DMS 273 (cell line): ENCODE results near the gene FGD3.

Source experiments
- DNase-seq: peaks from one replicate; lab custom pipeline; 2025; ENCODE audit not compliant: unreplicated experiment; lab: John Stamatoyannopoulos, UW

Gene FGD3

DNA sequence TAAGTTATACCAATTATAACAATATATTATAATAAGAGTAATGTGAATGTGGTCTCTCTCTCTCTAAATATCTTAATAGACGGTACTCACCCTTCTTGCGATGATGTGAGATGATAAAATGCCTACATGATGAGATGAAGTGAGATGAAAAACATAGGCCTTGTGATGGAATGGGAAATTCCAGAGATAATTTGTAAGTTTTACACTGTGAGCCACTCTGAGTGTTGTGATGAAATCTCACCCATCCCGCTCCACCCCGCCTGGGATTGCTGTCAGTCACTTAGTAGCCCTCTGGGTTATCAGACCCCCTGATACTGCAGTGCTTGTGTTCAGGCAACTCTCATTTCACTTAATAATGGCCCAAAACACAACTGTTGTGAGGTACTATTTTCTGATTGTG lies 121.6 kb downstream of the FGD3 start:
- DNase-seq: no peak

- peak; percentile 71 for DNase-seq
Measured at GRCh38 chr9:93071464-93071863, 124.1 kb downstream of the FGD3 start.

- DNase-seq: peak; percentile 82
Measured at GRCh38 chr9:93072383-93072795, 125.1 kb downstream of the FGD3 start.

DNA sequence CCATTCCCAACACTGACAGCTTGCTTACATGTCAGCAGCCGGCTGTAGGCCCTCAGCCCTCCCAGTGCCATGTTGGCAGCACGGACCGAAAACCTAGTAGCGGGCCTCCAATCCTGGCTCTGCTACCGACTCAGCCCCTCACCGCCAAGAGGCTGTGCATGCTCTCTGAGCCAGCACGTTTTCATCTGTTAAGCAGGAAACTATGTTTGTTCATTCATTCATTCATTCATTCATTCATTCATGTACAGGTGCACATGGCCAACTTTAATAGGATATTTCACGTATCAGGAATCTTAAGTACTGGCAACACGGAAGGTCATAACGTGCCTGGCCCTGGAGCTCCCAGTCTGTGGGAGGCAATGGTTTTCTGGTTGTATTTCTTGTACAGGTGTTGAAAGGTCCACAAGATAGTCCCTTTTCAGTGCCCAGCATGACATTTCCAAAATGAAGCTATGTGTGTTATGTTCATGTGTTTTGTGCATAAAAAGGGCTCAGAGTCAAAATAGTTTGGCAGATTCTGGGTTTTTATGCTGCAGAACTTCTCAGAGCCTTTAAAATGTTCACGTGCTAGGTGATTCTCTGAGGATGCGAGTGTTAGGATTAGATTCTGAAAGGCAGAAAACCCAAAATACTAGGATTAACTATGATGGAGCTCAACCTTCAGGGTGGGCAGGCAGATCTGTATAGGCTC lies 128.9 kb downstream of the FGD3 start:
- no peak for DNase-seq

DNA sequence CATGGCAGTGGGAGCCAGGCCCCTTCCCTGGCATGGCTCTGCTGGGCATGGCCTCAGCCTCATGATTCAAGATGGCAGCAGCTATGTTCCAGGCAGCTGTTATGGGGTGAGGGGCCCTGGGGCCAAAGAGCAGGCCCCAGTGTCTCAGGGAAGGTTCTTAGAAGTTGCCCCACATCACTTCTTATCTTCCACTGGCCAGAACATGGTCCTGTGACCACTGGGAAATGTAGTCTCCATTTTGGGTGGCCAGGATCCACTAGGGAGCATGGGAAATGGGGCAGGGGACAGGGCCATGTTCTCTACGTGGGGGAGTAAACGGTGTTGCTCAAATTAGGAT lies 129.4 kb downstream of the FGD3 start:
- DNase-seq: no peak

GRCh38 chr9:93077367-93077766 lies 130.0 kb downstream of the FGD3 start:
- DNase-seq: no peak

DNA sequence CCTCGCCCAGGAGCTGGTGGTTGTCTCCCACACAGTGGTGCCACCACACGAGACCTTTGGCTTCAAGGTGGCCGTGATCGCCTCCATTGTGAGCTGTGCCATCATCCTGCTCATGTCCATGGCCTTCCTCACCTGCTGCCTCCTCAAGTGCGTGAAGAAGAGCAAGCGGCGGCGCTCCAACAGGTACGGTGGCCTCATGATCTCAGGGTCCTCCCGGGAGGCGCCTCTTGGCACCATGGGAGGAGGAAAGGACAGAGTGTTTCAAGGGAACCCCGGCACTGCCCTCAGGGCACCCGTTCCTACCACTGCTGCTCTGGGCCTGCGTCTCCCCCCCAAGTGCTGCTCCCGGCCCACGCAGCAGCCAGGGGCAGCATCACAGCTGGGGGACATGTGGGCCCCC lies 130.5 kb downstream of the FGD3 start:
- DNase-seq: no peak

GRCh38 chr9:93079371-93079770 lies 132.0 kb downstream of the FGD3 start:
- no peak for DNase-seq

- DNase-seq: no peak
Measured at GRCh38 chr9:93080406-93080805, 133.1 kb downstream of the FGD3 start.

DNA sequence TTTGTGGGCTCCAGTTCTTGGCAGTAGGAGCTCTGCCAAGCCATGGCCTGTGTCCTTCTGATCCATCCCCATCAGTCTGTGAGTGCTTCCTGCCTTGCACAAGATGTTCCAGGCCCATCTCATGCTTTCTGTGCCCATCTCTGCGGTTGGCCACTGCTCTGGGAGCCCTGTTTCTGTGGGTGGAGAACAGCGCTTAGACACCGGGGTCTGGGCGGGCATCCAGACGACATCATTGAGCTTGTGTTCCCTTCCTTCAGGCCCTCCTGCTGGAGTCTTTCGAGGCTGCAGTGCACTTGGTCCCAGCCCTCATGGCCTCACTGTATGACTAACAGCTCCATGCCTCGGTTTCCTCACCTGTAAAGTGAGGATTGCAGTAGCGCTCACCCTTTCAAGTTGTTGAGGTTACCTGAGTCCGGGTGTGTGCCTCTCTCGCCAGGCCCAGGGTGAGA lies 133.8 kb downstream of the FGD3 start:
- no peak for DNase-seq

- DNase-seq: no peak
Measured at GRCh38 chr9:93081931-93082330, 134.6 kb downstream of the FGD3 start.

DNA sequence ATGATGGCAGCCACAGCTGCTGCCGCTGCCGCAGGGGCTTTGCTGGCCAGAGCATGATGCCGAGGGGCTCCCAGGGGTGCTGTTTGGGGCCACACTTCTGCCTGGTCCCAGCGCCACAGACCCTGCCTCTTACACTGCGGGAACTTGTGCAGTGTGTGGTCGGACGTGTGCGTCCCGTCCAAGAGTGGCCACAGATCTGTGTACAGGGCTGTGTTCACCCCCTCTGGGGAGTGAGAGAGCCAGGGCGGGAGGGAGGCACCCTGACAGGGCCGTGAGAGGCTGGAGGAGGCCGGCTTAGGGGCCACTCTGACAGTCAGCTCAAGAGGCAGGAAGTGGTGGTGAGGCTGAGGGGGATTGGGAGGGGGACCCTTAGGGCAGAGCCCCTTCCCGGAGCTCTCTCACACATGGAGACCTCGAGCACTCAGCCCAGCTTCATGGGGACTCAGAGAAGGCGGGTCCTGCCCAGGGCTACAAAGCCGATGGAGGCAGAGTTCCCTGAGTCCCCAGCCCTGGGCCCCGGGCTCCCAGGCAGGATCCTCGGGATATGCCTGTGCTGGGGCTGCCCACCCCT lies 135.6 kb downstream of the FGD3 start:
- DNase-seq: no peak

DNA sequence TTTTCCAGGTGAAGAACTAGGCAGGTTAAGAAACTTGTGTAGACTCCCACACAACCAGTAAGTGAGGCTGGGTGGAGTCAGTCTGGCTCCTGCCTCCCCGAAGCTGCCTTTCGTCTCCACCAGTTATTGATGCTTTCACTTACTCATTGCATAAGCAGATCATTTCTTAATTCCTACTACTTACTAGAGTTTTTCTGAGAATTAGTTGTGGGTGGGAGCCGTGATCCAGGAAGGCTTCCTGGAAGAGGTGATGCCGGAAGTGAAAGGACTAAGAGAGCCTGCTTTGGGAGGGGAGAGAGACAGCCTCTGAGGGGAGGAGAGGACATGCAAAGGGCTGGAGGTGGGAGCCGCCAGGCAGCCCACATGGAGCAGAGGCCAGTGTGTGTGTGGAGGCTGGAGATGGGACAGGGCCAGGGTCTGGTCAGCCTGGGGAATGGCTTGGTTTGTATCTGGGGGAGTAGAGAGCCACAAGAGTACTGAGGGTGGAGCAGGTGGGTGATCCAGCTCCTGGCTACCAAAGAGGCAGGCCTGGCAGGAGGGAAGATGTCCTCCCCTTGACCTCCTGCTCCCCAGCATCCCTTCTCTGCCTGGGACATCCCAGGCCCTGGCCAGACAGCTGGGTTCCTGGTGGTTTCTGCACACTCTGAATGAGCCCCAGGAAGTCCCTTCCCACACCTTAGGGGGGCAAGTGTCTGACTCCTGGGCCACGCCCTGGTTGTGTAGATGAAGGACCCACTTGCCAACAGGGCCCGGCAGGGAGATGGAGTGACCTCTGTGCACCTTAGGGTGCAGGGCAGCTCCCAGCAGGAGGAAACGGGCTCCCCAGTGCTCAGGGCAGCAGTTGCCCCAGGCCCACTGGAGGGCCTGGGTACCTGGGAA lies 136.5 kb downstream of the FGD3 start:
- DNase-seq: no peak

DNA sequence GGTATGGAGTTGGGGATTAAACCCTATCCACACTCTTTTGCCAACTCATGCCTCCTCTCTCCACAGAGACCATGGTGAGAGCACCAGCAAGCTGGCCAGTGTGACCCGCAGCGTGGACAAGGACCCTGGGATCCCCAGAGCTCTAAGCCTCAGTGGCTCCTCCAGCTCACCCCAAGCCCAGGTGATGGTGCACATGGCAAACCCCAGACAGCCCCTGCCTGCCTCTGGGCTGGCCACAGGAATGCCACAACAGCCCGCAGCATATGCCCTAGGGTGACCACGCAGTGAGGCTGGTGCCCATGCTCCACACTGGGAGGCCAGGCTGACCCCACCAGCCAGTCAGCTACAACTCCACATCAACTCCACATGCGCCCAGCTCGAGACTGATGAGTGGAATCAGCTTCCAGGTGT lies 137.2 kb downstream of the FGD3 start:
- DNase-seq: no peak

GRCh38 chr9:93085676-93086075 lies 138.4 kb downstream of the FGD3 start:
- DNase-seq: no peak
